GM13976 (cell line): ENCODE measurements around the gene PCDHGA10.
"Not testable (repeated sequence)": the region's sequence is repeated elsewhere in the genome, so short reads cannot be mapped to it uniquely, and the experiment has no call there.

Experiments
- DNase-seq: peaks from one replicate; pipeline ENCODE4 v3.0.0; 2012; ENCODE audit warnings: low spot score
- CTCF ChIP-seq: IDR thresholded peaks from 2 replicates; pipeline ENCODE4 v1.5.1; 2012; ENCODE audit warnings: borderline replicate concordance, mild to moderate bottlenecking; ENCODE audit not compliant: insufficient read depth; ENCODE audit errors: extremely low read depth, missing control alignments, control extremely low read depth
- in situ Hi-C: fragments of 300-500 bp; cut with MboI; formaldehyde crosslinking; loops from one replicate; pipeline ENCODE4 v1.12.0; 2022; ENCODE audit warnings: low sequenced_read_pairs, mixed read lengths, inconsistent platforms; ENCODE audit not compliant: unreplicated experiment

Gene PCDHGA10

GRCh38 chr5:141387557-141388311 is 25.1 kb upstream of the PCDHGA10 start, which contains the start of gene PCDHGB4:
TSS of gene PCDHGB4 (plus strand) at chr5:141387698. CDS start at chr5:141387885, 187 bp downstream.
- in situ Hi-C loops, DNase-seq: not testable (repeated sequence)
- peak; percentile 57 for TF ChIP-seq CTCF

GRCh38 chr5:141388661-141389060 is 24.1 kb upstream of the PCDHGA10 start:
- in situ Hi-C loops, result no loop called here
- DNase-seq, result no peak
- no peak for TF ChIP-seq CTCF

- in situ Hi-C loops, result no loop called here
- TF ChIP-seq CTCF, result no peak
- DNase-seq, result no peak
These were observed 23.4 kb upstream of the PCDHGA10 start for GRCh38 chr5:141389153-141390042.

GRCh38 chr5:141392429-141393198 is 20.2 kb upstream of the PCDHGA10 start, which contains the start of gene PCDHGA8:
TSS of gene PCDHGA8 (plus strand) at chr5:141392633. CDS start at chr5:141392814, 181 bp downstream.
- in situ Hi-C loops, result no loop called here
- no peak for DNase-seq
- no peak for TF ChIP-seq CTCF

GRCh38 chr5:141393267-141393666 is 19.5 kb upstream of the PCDHGA10 start:
- in situ Hi-C loops, result no loop called here
- TF ChIP-seq CTCF, result no peak
- no peak for DNase-seq

- DNase-seq, in situ Hi-C loops: not testable (repeated sequence)
These were observed 18.2 kb upstream of the PCDHGA10 start for GRCh38 chr5:141394401-141395187.
